H54 (cell line): Measurements from ENCODE around the gene ZNF335.

ENCODE experiments used
- DNase-seq: peaks from one replicate; pipeline ENCODE4 v3.0.0; 2011; ENCODE audit warnings: low spot score, mixed read lengths; ENCODE audit not compliant: insufficient read length
- FAIRE-seq: peaks from 3 replicates; lab custom pipeline; 2011; peaks lifted over from hg19 to GRCh38; lab: Jason Lieb, UNC
- POLR2A ChIP-seq: IDR thresholded peaks from 2 replicates; pipeline ENCODE4 v1.6.1; 2011; ENCODE audit warnings: low read depth, mild to moderate bottlenecking, low read length

The ZNF335 gene

GRCh38 chr20:46010491-46011391 lies 38.7 kb upstream of the ZNF335 start:
- TF ChIP-seq POLR2A: no peak
- FAIRE-seq: no peak
- DNase-seq: no peak

- no peak for FAIRE-seq
- no peak for TF ChIP-seq POLR2A
- DNase-seq: no peak
Observed at GRCh38 chr20:46009816-46010215, 37.8 kb upstream of the ZNF335 start.

GRCh38 chr20:46007671-46008070 lies 35.7 kb upstream of the ZNF335 start:
- no peak for FAIRE-seq
- DNase-seq: no peak
- no peak for TF ChIP-seq POLR2A

GRCh38 chr20:46006964-46007363 lies 35.0 kb upstream of the ZNF335 start:
- no peak for TF ChIP-seq POLR2A
- FAIRE-seq: no peak
- no peak for DNase-seq

GRCh38 chr20:46006022-46006705 lies 34.2 kb upstream of the ZNF335 start:
- no peak for DNase-seq
- FAIRE-seq: no peak
- TF ChIP-seq POLR2A: no peak

GRCh38 chr20:46004889-46005473 lies 33.0 kb upstream of the ZNF335 start:
- DNase-seq (no peak), FAIRE-seq (no peak)
- no peak for TF ChIP-seq POLR2A

- TF ChIP-seq POLR2A: no peak
- FAIRE-seq: no peak
Observed at GRCh38 chr20:46004187-46004586, 32.2 kb upstream of the ZNF335 start.

GRCh38 chr20:46002008-46002407 lies 30.0 kb upstream of the ZNF335 start:
- TF ChIP-seq POLR2A: no peak
- FAIRE-seq (no peak), DNase-seq (no peak)

More at GRCh38 chr20:46004187-46004586, 32.2 kb upstream of the ZNF335 start:
- DNase-seq: no peak

- no peak for TF ChIP-seq POLR2A
- DNase-seq (no peak), FAIRE-seq (no peak)
Observed at GRCh38 chr20:46001498-46001897, 29.5 kb upstream of the ZNF335 start.

- no peak for FAIRE-seq
- DNase-seq: no peak
- TF ChIP-seq POLR2A: no peak
Observed at GRCh38 chr20:46000262-46000996, 28.4 kb upstream of the ZNF335 start.

- DNase-seq (no peak), FAIRE-seq (no peak)
- no peak for TF ChIP-seq POLR2A
Observed at GRCh38 chr20:45999557-46000261, 27.7 kb upstream of the ZNF335 start.

GRCh38 chr20:45998761-45999160 lies 26.8 kb upstream of the ZNF335 start:
- DNase-seq: no peak
- FAIRE-seq: no peak
- TF ChIP-seq POLR2A: no peak

GRCh38 chr20:45998337-45998736 lies 26.3 kb upstream of the ZNF335 start:
- no peak for DNase-seq
- FAIRE-seq: no peak
- TF ChIP-seq POLR2A: no peak
